HG03060 (cell line): ENCODE data around the gene CLEC2A.
"Not testable (repeated sequence)": the region's sequence is repeated elsewhere in the genome, so short reads cannot be mapped to it uniquely, and the experiment has no call there.

Source experiments
- ATAC-seq: cut with Tn5 transposase; IDR thresholded peaks from one replicate; pipeline ENCODE4 v1.9.1; 2021; ENCODE audit warnings: low read depth, moderate number of reproducible peaks; ENCODE audit not compliant: unreplicated experiment

The CLEC2A gene, protein sequence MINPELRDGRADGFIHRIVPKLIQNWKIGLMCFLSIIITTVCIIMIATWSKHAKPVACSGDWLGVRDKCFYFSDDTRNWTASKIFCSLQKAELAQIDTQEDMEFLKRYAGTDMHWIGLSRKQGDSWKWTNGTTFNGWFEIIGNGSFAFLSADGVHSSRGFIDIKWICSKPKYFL

DNA sequence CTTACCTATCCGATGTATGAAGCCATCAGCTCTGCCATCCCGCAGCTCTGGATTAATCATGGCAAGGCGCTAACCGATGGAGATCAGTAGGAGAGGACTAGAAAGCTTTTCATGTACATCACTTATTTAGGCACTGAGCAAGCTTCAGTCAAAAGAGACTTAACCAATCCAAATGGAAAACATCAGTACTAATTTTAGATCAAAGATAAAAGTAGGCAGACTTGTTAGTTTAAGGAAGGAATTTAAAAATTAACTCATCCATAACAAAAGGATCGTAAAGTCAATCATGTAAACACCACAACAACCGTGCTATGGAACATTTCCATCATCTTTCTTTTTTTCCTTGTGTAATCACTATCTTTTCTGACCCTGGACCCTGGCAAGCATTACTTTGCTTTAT is at the start of gene CLEC2A:
TSS of gene CLEC2A (minus strand) at position 101 of the 400 bp plus-strand sequence. CDS start at position 60, 41 bp downstream.
- ATAC-seq, result no peak

DNA sequence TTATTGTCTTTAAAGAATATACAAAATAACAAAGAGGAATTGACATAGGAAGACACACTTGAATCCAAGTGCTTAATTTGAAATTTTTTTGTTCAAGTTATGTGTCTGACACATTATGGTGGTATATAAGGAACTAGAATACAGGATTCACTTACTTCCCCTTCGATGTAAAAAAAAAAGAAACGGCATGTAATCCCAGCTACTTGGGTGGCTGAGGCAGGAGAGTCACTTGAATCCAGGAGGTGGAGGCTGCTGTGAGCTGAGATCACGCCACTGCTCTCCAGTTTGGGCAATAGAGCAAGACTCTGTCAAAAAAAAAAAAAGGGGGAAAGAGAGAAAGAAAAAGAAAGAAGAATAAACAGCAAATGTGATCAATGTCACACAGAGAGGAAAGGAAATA is 48.0 kb upstream of the CLEC2A start:
- no peak for ATAC-seq

DNA sequence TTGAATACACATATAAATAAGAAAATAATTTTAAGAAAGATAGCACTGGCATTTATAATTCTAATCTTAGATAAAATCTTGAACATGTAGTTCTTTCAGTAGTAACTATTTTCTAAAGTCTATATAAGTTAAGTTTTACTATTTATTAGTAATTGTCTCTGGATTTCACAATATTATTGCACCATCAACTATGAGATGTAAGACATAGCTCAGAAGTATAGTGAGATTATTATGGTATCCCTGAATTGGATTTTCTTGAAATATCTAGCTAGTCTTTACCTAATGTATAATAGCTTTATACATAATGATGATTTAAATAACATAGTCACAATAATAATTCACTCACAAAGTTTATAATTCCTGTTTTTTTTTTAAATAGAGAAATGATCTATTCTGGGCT is 45.7 kb upstream of the CLEC2A start:
- no peak for ATAC-seq

- ATAC-seq, result not testable (repeated sequence)
These were observed 44.5 kb upstream of the CLEC2A start for GRCh38 chr12:9976626-9977025.

GRCh38 chr12:9975614-9976013 is 43.4 kb upstream of the CLEC2A start:
- no peak for ATAC-seq

DNA sequence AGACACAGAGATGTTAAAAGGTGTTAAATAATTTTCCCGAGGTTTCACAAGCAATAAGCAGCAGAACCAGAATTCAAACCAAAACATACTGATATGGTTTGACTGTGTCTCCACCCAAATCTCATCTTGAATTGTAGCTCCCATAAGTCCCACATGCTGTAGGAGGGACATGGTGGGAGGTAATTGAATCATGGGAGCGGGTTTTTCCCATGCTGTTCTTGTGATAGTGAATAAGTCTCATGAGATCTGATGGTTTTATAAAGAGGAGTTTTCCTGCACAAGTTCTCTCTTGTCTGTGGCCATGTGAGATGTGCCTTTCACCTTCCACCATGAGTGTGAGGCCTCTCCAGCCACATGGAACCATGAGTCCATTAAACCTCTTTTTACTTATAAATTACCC is 42.6 kb upstream of the CLEC2A start:
- not testable (repeated sequence) for ATAC-seq

- no peak for ATAC-seq
These were observed 41.8 kb upstream of the CLEC2A start for GRCh38 chr12:9973949-9974348.

DNA sequence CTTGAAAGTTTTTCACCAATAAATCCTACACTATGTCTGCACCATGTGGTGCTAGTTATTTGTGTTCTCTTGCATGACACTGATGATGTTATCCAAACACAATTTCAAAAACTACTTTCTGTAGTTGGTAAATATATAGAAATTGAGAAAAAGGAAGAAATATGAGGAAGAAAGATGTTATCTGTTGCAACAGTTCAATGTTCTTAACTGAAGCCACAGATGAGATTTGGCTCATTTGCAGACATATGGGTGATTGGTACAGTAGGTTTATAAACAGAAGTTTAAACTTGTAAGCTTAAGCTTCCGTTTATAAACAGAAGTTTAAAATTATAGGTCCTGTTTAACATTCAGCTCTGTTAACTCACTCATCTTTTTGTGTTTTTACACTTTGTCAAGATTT is 39.0 kb upstream of the CLEC2A start, which contains the start of gene CLEC12A:
TSS of gene CLEC12A (plus strand) at position 229 of the 400 bp plus-strand sequence. CDS start 188 bp downstream, outside the sequence.
- ATAC-seq, result no peak

DNA sequence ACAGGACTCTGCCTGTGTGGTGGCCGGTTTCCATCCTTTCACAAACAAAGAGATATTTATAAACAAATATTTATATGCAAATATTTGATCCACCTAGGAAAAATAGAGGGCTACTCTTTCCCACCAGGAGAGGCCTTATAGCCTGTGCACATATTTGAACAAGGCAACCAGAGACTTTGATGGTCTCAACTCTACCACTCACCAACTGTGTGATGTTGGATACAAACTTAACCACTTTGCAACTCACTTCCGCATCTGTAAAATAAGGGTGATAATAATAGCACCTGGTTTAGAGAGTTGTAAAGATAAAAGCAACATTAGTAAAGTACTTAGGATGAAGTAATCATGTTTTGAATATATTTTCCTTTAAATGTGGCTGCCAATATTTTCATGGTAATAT is 37.5 kb upstream of the CLEC2A start:
- no peak for ATAC-seq

GRCh38 chr12:9961901-9962300 is 29.7 kb upstream of the CLEC2A start:
- no peak for ATAC-seq

DNA sequence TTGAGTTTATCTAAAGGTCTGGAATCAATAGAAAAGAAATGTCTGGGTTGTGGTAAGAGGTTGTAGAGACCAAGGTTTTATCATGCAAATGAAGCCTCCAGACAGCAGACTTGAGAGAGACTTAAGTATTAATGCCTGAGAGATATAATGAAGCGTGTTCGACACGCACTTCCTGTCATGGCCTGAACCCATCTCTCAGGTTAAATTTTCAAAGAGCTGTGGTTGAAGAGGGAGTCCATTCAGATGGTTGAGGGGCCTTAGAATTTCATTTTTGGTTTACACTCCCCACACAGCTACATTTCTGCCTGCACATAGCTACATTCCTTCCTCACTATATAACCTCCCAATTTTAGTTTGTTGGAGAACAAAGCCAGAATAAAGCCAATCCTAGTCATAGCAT is 28.9 kb upstream of the CLEC2A start:
- no peak for ATAC-seq

DNA sequence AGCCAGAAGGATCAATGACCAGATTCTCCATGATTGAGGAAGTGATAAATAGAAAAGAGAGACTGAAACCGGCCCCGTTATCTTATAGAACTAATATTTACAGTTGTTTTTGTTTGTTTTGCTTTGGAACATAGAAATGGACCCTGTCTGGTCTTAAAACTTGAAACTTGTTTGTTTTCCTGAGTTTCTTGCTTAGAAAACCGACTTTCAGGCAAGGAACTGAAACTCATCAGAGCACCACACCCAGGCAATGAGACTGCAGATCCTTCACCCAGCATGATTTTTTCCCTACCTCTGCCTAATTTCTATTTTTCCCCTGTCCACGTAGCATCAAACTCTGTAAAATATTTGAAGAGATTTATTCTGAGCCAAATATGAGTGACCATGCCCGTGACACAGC is 28.4 kb upstream of the CLEC2A start:
- ATAC-seq, result no peak

- ATAC-seq, result no peak
These were observed 25.7 kb upstream of the CLEC2A start for GRCh38 chr12:9957834-9958233.

DNA sequence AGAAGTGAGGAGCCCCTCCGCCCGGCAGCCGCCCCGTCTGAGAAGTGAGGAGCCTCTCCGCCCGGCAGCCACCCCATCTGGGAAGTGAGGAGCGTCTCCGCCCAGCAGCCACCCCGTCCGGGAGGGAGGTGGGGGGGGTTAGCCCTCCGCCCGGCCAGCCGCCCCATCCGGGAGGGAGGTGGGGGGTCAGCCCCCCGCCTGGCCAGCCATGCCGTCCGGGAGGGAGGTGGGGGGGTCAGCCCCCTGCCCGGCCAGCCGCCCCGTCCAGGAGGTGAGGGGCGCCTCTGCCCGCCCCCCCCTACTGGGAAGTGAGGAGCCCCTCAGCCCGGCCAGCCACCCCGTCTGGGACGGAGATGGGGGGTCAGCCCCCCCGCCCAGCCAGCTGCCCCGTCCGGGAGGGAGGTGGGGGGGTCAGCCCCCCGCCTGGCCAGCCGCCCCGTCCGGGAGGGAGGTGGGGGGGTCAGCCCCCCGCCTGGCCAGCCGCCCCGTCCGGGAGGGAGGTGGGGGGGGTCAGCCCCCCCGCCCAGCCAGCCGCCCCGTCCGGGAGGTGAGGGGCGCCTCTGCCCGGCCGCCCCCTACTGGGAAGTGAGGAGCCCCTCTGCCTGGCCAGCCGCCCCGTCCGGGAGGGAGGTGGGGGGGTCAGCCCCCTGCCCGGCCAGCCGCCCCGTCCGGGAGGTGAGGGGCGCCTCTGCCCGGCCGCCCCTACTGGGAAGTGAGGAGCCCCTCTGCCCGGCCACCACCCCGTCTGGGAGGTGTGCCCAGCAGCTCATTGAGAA is 21.0 kb upstream of the CLEC2A start:
- ATAC-seq, result not testable (repeated sequence)

- no peak for ATAC-seq
These were observed 19.0 kb upstream of the CLEC2A start for GRCh38 chr12:9951026-9951675.

GRCh38 chr12:9948606-9949296 is 16.6 kb upstream of the CLEC2A start:
- ATAC-seq, result peak; percentile 84

DNA sequence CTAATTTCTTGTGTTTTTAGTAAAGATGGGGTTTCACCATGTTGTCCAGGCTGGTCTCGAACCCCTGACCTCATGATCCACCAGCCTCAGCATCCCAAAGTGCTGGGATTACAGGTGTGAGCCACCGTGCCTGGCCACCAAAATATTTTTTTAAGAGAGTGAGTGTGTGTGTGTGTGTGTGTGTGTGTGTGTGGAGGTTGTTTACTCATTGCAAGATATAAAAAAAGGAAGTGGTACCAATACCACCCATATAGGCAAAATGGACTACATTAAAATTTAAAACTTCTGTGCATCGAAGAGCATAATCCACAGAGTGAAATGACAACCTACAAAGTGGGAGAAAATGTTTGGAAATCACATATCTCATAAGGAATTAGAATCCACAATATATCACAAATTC is 15.5 kb upstream of the CLEC2A start:
- no peak for ATAC-seq

DNA sequence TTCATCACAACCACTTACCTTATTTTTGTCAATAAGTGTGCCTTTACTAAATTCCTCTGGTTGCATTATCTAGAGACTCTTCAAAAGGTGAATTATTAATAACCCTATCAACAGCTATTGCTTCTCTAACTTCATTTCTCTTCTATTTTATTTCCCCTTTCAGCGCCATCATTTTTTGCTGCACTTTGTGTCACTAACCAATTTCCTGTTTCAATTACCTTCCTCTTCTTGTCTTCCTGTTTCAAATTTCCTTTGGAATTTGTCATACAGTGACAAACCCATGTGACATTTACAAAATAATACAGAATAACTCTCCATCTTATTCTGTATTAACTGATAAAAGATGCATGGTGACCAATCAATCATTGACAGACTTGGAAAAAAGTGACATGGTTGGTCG is 12.2 kb upstream of the CLEC2A start:
- ATAC-seq, result no peak

DNA sequence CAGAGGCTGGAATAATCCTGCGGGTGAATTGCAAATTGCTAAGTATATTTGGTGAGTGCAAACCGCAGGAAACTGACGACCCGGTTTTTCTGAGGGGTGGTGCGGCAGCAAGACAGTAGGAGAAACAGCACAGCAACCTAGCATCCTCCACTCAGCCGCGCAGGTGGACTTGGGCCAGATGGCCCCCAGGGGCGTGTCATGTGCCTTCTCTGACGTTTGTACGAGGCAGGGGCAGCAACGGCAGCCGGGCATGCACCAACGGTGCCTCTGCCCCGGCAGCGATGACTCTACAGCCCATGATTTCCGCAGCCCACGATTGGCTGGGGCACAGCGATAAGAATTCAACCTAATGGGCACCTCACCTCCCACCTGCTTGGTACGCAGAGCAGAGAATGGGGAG is 11.1 kb upstream of the CLEC2A start:
- ATAC-seq, result no peak

- no peak for ATAC-seq
These were observed 9.7 kb upstream of the CLEC2A start for GRCh38 chr12:9941838-9942237.

GRCh38 chr12:9940375-9940774 is 8.2 kb upstream of the CLEC2A start:
- ATAC-seq, result no peak
